Breast epithelium (tissue), 4 donors: ENCODE measurements around the gene PCGF6. TPM values are rescaled to one million over a fixed set of nuclear protein-coding genes. Genes with fewer than 3 reads are reported as not detected.

Experiments used
- DNase-seq, 2 donors: peaks; one replicate each; pipeline ENCODE4 v3.0.0-alpha.2; 2019; ENCODE audit warnings: low spot score in 2 of 2
- H3K27ac ChIP-seq, 2 donors: fragments of 200-600 bp; sonication (generic) in 1 of 2; one replicate each; pipeline ENCODE4 v1.5.1; 2016 to 2019; ENCODE audit warnings: mild to moderate bottlenecking in 1 of 2
- H3K27me3 ChIP-seq, 2 donors: fragments of 200-600 bp; sonication (generic) in 1 of 2; one replicate each; pipeline versions ENCODE4 v1.5.1 to v1.6.0; 2017 to 2019; ENCODE audit warnings: control low read depth in 1 of 2, mild to moderate bottlenecking in 1 of 2
- H3K36me3 ChIP-seq: fragments of 200-600 bp; one replicate; pipeline ENCODE4 v1.5.1; 2019
- H3K4me1 ChIP-seq, 2 donors: fragments of 200-600 bp; sonication (generic); one replicate each; pipeline ENCODE4 v1.5.1; 2016 to 2019; ENCODE audit warnings: control low read depth in 1 of 2
- H3K4me3 ChIP-seq, 3 donors: fragments of 200-600 bp; sonication (generic); 1 replicate in 2 of 3; 2 replicates in 1 of 3; pipeline ENCODE4 v1.5.1; 2016 to 2019; ENCODE audit warnings: mild to moderate bottlenecking in 3 of 3, moderate library complexity in 2 of 3
- H3K9me3 ChIP-seq, 2 donors: fragments of 200-600 bp; sonication (generic) in 1 of 2; one replicate each; pipeline ENCODE4 v1.5.1; 2016 to 2019; ENCODE audit warnings: control low read depth in 1 of 2
- CTCF ChIP-seq, 3 donors: fragments of 450-650 bp; IDR thresholded peaks; one replicate each; pipeline ENCODE4 v1.5.1; 2016 to 2017; ENCODE audit warnings: antibody characterized with exemption in 3 of 3, mild to moderate bottlenecking in 3 of 3, moderate library complexity in 3 of 3
- POLR2A ChIP-seq: fragments of 450-650 bp; IDR thresholded peaks from one replicate; pipeline ENCODE4 v1.6.1; 2016; ENCODE audit warnings: antibody characterized with exemption, mild to moderate bottlenecking, moderate library complexity
- POLR2AphosphoS5 ChIP-seq, 3 donors: sonication (generic); formaldehyde crosslinking; IDR thresholded peaks; one replicate each; pipeline ENCODE4 v1.6.1; 2017; ENCODE audit warnings: antibody characterized with exemption in 3 of 3
- intact Hi-C: fragments of 100-400 bp; cut with DNase I; formaldehyde crosslinking; loops from one replicate; pipeline ENCODE4 v1.15.1; 2023; ENCODE audit warnings: low total_unique reads
- total RNA-seq, 3 donors: library from RNA; depleted of rRNA; stranded (reverse); fragments of >200 nt; gene quantifications; one replicate each; pipeline ENCODE4 v1.1.0, GENCODE V29; 2016

PCGF6 gene
- total RNA-seq, 3 donors from 2014 or later: 13.9 to 15.1 (median 14.5) TPM

GRCh38 chr10:103280031-103280430 lies 70.9 kb downstream of the PCGF6 start:
- TF ChIP-seq CTCF (IDR thresholded peaks at IDR 0.05) (no peak), POLR2AphosphoS5 (IDR thresholded peaks at IDR 0.05) (no peak), POLR2A (no peak)
- no peaks in the 10 kb centered on the region for H3K9me3 ChIP-seq
- peaks cover 0 to 8% of the 10 kb centered on the region in 2 donors for H3K4me1 ChIP-seq
- no peak overlapping the region for H3K27ac ChIP-seq
- H3K4me3 ChIP-seq: no peak overlapping the region
- intact Hi-C loops: loop anchor here (2.0 kb wide), 1 partner anchor 15 kb away; no protein-coding TSS in a partner anchor
- H3K27me3 ChIP-seq: peaks cover 5 to 67% of the 10 kb centered on the region in 2 donors
- H3K36me3 ChIP-seq: no peaks in the 10 kb centered on the region
- DNase-seq: no peak

- H3K9me3 ChIP-seq: no peaks in the 10 kb centered on the region
- H3K4me3 ChIP-seq: no peak overlapping the region
- H3K4me1 ChIP-seq: peaks cover 0 to 8% of the 10 kb centered on the region in 2 donors
- DNase-seq: no peak
- H3K27ac ChIP-seq: no peak overlapping the region
- intact Hi-C loops: no loop called here
- H3K36me3 ChIP-seq: no peaks in the 10 kb centered on the region
- no peak for TF ChIP-seq CTCF (IDR thresholded peaks at IDR 0.05)
- no peak for TF ChIP-seq POLR2A
- TF ChIP-seq POLR2AphosphoS5 (IDR thresholded peaks at IDR 0.05): no peak
- peaks cover 5 to 66% of the 10 kb centered on the region in 2 donors for H3K27me3 ChIP-seq
Measured at GRCh38 chr10:103278862-103279298, 72.1 kb downstream of the PCGF6 start.

- intact Hi-C loops: no loop called here
- no peaks in the 10 kb centered on the region for H3K36me3 ChIP-seq
- no peaks in the 10 kb centered on the region for H3K9me3 ChIP-seq
- peaks cover 5 to 66% of the 10 kb centered on the region in 2 donors for H3K27me3 ChIP-seq
- TF ChIP-seq POLR2A: no peak
- TF ChIP-seq CTCF (IDR thresholded peaks at IDR 0.05): no peak
- TF ChIP-seq POLR2AphosphoS5 (IDR thresholded peaks at IDR 0.05): no peak
- no peak for DNase-seq
- H3K4me3 ChIP-seq: no peak overlapping the region
- no peak overlapping the region for H3K27ac ChIP-seq
- H3K4me1 ChIP-seq: peaks cover 0 to 8% of the 10 kb centered on the region in 2 donors
Measured at GRCh38 chr10:103278537-103278823, 72.5 kb downstream of the PCGF6 start.

- Histone ChIP-seq H3K27ac (no peak overlapping the region), H3K4me1 (peaks cover 0 to 8% of the 10 kb centered on the region in 2 donors), H3K4me3 (peak overlapping the region in 2 of 3 donors; percentile 34 to 50), H3K27me3 (peaks cover 5 to 66% of the 10 kb centered on the region in 2 donors), H3K9me3 (no peaks in the 10 kb centered on the region), H3K36me3 (no peaks in the 10 kb centered on the region)
- intact Hi-C loops: no loop called here
- DNase-seq: no peak
- TF ChIP-seq CTCF (IDR thresholded peaks at IDR 0.05) (no peak), POLR2A (no peak), POLR2AphosphoS5 (IDR thresholded peaks at IDR 0.05) (no peak)
Measured at GRCh38 chr10:103277713-103278536, 73.0 kb downstream of the PCGF6 start.

GRCh38 chr10:103276896-103277712 lies 73.8 kb downstream of the PCGF6 start, which contains the start of gene INA:
TSS of gene INA (plus strand) at chr10:103277138. CDS start at chr10:103277212, 74 bp downstream.
- no peak for TF ChIP-seq CTCF (IDR thresholded peaks at IDR 0.05)
- TF ChIP-seq POLR2A: no peak
- TF ChIP-seq POLR2AphosphoS5 (IDR thresholded peaks at IDR 0.05): no peak
- Histone ChIP-seq H3K4me1 (peaks cover 0 to 8% of the 10 kb centered on the region in 2 donors), H3K27me3 (peaks cover 5 to 65% of the 10 kb centered on the region in 2 donors), H3K9me3 (no peaks in the 10 kb centered on the region), H3K36me3 (no peaks in the 10 kb centered on the region), H3K27ac (no peak within 1 kb of the TSS), H3K4me3 (peak within 1 kb of the TSS in 2 of 3 donors; percentile 34 to 50)
- intact Hi-C loops: no loop called here
- DNase-seq: no peak
